ENCODE results near the gene SESTD1. TPM values are rescaled to one million over a fixed set of nuclear protein-coding genes. Genes with fewer than 3 reads are reported as not detected.
"Not testable (repeated sequence)": the region's sequence is repeated elsewhere in the genome, so short reads cannot be mapped to it uniquely, and the experiment has no call there.

The SESTD1 gene
- total RNA-seq, 1 donor from 2014 or later: 40.5 TPM

DNA sequence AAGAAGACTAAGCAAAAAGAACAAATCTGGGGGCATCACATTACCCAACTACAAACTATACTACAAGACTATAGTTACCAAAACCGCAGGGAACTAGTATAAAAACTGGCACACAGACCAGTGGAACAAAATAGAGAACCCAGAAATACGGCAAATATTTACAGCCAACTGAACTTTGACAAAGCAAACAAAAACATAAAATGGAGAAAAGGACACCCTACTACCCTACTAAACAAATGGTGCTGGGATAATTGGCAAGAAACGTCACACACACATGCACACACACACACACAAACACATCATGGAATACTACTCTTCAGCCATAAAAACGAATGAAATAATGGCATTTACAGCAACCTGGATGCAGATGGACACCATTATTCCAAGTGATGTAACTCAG lies 53.3 kb downstream of the SESTD1 start:
- intact Hi-C loops (cut with DNase I): loop anchor here (10.0 kb wide), 1 partner anchor 233 kb away; no protein-coding TSS in a partner anchor
- no peak for ATAC-seq
- no peak for DNase-seq (ENCODE audit: missing footprints)

DNA sequence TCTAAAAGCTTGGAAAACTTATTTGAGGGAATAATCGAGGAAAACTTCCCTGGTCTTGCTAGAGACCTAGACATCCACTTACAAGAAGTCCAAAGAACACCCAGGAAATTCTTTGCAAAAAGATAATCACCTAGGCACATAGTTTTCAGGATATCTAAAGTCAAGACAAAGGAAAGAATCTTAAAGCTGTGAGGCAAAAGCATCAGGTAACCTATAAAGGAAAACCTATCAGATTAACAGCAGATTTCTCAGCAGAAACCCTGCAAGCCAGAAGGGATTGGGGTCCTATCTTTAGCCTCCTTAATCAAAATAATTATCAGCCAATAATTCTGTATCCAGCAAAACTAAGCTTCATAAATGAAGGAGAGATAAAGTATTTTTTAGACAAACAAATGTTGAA lies 56.4 kb downstream of the SESTD1 start:
- DNase-seq (ENCODE audit: missing footprints); intact Hi-C loops (cut with DNase I); ATAC-seq: not testable (repeated sequence)

- no peak for DNase-seq (ENCODE audit: missing footprints)
- no peak for ATAC-seq
- intact Hi-C loops (cut with DNase I): no loop called here
Measured at GRCh38 chr2:179207047-179207446, 57.6 kb downstream of the SESTD1 start.

- DNase-seq (ENCODE audit: missing footprints) (no peak), ATAC-seq (no peak)
- intact Hi-C loops (cut with DNase I): no loop called here
Measured at GRCh38 chr2:179201869-179202268, 62.8 kb downstream of the SESTD1 start.

- ATAC-seq; intact Hi-C loops (cut with DNase I); DNase-seq (ENCODE audit: missing footprints): not testable (repeated sequence)
Measured at GRCh38 chr2:179195926-179196590, 68.6 kb downstream of the SESTD1 start.

DNA sequence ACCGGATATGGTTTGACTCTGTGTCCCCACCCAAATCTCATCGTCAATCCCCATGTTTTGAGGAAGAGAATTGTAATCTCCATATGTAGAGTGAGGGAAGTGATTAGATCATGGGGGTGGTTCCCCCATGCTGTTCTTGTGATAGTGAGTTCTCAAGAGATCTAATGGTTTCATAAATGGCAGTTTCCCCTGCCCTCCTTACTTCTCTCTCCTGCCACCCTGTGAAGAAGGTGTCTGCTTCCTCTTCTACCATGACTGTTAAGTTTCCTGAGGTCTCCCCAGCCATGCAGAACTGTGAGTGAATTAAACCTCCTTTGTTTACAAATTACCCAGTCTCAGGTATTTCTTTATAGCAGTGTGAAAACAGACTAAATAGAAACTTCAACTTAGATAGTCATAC lies 69.5 kb downstream of the SESTD1 start:
- intact Hi-C loops (cut with DNase I): no loop called here
- DNase-seq (ENCODE audit: missing footprints) (no peak), ATAC-seq (no peak)

DNA sequence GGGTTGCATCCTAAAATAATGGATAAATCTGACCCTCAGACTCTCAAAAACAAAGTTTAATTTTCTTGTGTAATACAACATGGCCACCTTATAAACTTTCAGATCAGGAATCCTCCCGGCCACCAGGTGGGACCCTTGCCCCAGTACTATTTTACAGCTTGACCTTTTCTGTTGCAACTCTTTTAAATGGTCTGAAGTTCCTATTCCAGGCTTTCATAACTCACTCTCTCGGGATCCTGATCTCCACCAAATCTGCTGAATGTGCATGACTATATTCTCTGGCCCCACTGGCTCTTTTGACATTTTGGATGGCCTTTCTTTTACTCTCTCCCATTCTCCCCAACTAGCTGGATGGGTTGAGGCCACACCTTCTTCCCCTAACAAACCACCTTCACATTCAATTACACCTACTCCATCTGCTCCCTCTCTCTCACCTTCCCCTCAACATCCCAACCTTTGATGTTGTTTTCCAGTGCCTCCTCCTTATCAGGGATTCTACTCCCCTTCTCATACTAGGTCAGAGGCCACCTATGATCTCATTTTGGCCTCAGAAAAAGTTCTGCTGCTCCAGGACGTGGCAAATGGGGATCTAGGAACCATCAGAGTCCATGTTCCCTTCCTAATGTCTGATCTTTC lies 70.8 kb downstream of the SESTD1 start:
- peak; percentile 34 for ATAC-seq
- intact Hi-C loops (cut with DNase I): no loop called here
- DNase-seq (ENCODE audit: missing footprints): no peak

- no peak for DNase-seq (ENCODE audit: missing footprints)
- ATAC-seq: no peak
- intact Hi-C loops (cut with DNase I): no loop called here
Measured at GRCh38 chr2:179191110-179191509, 73.5 kb downstream of the SESTD1 start.

DNA sequence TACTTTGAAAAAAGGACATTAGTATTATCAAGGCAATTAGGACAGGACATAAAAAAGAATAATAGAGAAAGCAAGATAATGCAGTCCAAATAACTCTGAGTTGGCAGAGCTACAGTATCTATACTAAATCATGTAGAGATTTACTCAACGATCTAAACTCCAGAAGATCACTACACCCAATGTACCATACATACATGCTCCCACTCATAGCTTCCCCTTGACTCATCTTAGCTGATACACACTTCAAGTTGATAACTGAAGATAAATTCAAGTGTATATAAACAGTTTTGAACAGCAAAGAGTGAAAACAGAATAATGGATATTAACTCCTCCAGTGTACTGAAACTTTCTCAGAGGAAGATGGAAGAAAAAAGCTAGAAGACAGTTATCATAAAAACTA lies 78.5 kb downstream of the SESTD1 start:
- no peak for ATAC-seq
- intact Hi-C loops (cut with DNase I): no loop called here
- DNase-seq (ENCODE audit: missing footprints): no peak

DNA sequence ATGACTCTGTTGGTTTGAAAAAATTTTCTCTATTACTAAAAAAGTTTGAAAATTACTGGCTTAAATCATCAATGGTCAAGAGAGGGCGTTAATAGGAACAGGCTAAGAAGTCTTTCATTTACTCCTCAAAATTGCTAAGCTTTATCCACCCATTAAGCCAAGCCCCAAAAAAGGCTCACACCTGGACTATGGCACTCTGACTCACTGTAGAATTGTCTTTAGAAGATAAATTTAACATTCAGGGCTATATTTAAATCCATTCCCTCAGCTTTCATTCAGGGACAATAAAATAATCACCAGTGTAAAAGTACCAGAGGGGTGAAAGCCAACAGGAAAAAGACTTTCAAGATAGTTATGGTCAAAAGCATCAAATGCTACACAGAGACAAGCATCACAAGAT lies 80.0 kb downstream of the SESTD1 start:
- DNase-seq (ENCODE audit: missing footprints): no peak
- intact Hi-C loops (cut with DNase I): no loop called here
- ATAC-seq: no peak

- intact Hi-C loops (cut with DNase I): no loop called here
Measured at GRCh38 chr2:179181002-179181401, 83.6 kb downstream of the SESTD1 start.

GRCh38 chr2:179180242-179180641 lies 84.4 kb downstream of the SESTD1 start:
- intact Hi-C loops (cut with DNase I): no loop called here
- ATAC-seq (no peak), DNase-seq (ENCODE audit: missing footprints) (no peak)

More at GRCh38 chr2:179181002-179181401, 83.6 kb downstream of the SESTD1 start:
- DNase-seq (ENCODE audit: missing footprints) (no peak), ATAC-seq (no peak)

DNA sequence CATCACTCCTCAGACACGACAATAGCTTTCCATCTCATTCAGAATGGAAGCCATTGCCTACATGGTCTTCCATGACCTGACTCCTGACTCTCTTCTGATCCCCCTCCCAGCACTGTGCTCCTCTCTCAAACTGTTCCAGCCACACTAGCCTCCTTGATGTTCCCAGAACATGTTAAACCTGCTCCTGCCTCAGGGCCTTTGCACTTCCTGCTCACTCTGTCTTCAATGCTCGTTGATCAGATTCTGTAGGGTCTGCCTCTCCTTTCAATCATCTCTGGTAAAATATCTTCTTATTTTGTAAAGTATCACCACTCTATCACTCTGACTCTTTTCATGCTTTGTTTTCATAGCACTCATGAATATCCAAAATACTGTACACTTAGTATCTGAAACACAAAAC lies 84.9 kb downstream of the SESTD1 start:
- DNase-seq (ENCODE audit: missing footprints) (no peak), ATAC-seq (no peak)
- intact Hi-C loops (cut with DNase I): no loop called here

DNA sequence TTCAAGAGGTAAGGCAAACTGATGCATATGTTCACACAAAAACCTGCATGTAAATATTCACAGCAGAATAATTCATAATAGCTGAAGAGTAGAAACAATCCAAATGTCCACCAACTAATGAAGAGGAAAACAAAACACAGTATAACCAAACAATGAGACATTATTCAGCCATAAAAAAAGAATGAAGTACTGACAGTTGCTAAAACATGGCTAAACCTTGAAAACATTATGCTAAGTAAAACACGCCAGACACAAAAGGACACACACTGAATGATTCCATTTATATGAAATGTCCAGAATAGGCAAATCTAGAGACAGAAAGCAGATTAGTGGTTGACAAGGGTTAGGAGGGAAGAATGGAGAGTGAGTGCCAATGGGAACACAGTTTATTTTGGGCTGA lies 86.9 kb downstream of the SESTD1 start:
- intact Hi-C loops (cut with DNase I): no loop called here

GRCh38 chr2:179174240-179174639 lies 90.4 kb downstream of the SESTD1 start:
- intact Hi-C loops (cut with DNase I): no loop called here
- ATAC-seq (no peak), DNase-seq (ENCODE audit: missing footprints) (no peak)

More for the DNA sequence above, 86.9 kb downstream of the SESTD1 start:
- DNase-seq (ENCODE audit: missing footprints): no peak
- no peak for ATAC-seq

DNA sequence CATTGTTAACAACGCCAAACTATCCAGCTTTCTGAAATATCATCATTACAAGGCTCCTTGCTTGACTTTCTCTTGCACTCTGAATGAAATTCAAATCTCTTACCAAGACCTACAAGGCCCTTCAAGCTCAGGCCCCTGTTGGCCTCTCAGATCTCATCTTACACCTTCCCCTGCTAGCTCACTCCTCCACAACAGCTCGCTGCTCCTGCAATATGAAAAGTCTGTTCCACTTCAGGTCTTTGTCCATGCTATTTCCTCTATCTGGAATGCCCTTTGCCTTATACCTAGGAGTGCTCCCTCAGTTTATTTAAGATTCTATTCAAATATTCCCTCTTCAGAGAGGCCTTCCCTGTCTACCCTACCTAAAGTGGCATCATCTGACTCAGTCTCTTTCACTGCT lies 91.7 kb downstream of the SESTD1 start:
- DNase-seq (ENCODE audit: missing footprints): no peak
- intact Hi-C loops (cut with DNase I): no loop called here
- no peak for ATAC-seq

DNA sequence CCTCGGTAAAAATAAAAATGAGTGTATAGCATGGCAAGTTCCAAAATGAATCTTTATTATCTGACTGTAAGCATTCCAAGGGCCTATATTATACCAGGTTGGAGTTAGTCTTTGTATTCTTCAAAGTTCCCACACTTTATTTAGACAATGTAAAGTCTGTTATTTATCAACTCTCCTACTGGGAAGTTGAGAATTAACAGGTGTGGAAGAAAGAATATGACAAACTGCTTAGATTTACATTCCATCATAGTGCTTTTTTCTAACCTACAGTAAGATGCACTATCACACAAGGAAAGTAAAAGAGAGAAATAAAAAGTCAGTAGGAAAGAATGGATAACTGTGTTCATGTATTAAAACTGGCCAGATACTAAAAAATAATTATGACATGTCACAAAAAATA lies 93.3 kb downstream of the SESTD1 start:
- DNase-seq (ENCODE audit: missing footprints) (no peak), ATAC-seq (no peak)
- intact Hi-C loops (cut with DNase I): no loop called here

- intact Hi-C loops (cut with DNase I): no loop called here
- DNase-seq (ENCODE audit: missing footprints): no peak
- ATAC-seq: no peak
Measured at GRCh38 chr2:179170901-179171300, 93.7 kb downstream of the SESTD1 start.

- DNase-seq (ENCODE audit: missing footprints) (no peak), ATAC-seq (no peak)
- intact Hi-C loops (cut with DNase I): no loop called here
Measured at GRCh38 chr2:179165356-179166000, 99.2 kb downstream of the SESTD1 start.

- no peak for DNase-seq (ENCODE audit: missing footprints)
- intact Hi-C loops (cut with DNase I): no loop called here
- no peak for ATAC-seq
Measured at GRCh38 chr2:179141206-179141605, 123.4 kb downstream of the SESTD1 start.
